Left colon (tissue), 2 donors: ENCODE results near the gene RAF1. TPM values are rescaled to one million over a fixed set of nuclear protein-coding genes. Genes with fewer than 3 reads are reported as not detected.
"Not testable (repeated sequence)": the region's sequence is repeated elsewhere in the genome, so short reads cannot be mapped to it uniquely, and the experiment has no call there.

Experiments
- ATAC-seq: fragments of 200-7000 bp; cut with Tn5 transposase; one replicate; pipeline ENCODE4 v1.9.1; 2020; ENCODE audit warnings: mild to moderate bottlenecking, moderate library complexity
- DNase-seq, 2 donors: peaks; one replicate each; pipeline ENCODE4 v3.0.0-alpha.2; 2020
- intact Hi-C, 2 donors: fragments of 100-400 bp; cut with DNase I in 1 of 2; cut with micrococcal nuclease in 1 of 2; formaldehyde crosslinking; loops; one replicate each; pipeline versions ENCODE4 v1.11.2 to v1.14.0; 2022; cut with DNase I, micrococcal nuclease
- total RNA-seq, 2 donors: library from RNA; stranded (reverse); fragmentation: NEBNext Ultra II Directional; extraction: Animal tissue kit (Norgen Biotek cat#: 25700); gene quantifications; one replicate each; pipeline ENCODE4 v1.2.1, GENCODE V29; 2021
- donor health status: DM: no; HTN: no; CAD: no.
- donor health status: DM: yes; HTN: yes; CAD: no.

Gene RAF1
- total RNA-seq, 2 donors from 2014 or later = 75.3 to 80.5 TPM

DNA sequence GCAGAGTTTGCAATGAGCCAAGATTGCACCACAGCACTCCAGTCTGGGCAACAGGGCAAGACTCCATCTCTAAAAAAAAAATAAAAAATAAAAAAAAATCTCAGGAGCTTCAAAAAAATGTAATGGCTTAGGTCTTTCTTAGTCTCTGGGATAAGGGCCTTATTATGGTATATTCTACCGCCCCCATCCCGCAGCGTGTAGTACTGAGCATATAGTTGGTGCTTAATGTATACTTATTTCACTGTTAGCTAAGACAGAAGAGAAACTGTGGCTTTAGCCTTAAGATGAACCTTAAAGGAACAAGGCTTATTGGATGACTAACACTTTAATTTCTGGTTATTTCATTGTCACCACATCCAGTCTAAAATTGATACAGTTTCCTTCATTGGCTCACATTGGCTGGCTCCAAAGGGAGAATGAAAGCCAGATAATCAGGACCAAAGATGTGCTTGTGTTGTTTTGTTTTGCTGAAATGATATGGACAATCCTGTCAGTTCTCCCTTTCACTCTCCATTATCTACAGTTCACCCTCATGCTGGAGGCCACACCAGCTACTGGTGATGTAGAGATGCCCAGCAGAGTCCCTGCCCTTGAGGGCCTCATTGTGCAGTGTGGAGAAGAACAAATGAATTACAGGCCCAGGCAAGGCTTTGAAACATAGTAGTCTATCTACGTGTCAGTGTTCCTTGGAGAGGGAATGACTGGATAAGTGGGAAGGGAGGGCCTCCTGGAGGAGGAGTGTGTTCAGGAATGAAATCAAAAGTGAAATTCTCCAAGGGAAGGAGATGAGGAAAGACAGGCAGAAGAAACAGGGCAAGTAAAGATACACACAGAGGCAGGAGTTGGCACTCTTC, 17.4 kb upstream of the RAF1 start:
- DNase-seq = no peak
- intact Hi-C loops = no loop called here
- ATAC-seq = no peak

DNA sequence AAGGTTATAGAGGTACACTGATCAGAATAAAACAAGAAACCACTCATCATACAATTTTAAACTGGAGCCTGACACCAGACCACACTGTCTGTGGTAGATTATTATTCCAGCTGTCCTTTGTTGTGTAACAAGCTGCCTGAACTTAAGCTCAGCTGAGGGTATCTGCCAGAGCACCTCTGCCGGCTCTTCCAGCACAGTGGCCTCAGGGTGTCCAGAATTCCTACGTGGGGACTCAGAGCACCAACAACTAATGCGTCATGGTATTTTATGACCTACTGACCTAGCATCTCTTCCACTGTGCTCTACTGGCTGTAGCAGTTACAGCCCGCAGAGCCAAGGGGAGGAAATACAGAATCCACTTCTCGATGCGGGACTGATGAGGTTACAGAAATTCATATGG, 15.6 kb upstream of the RAF1 start:
- DNase-seq (no peak), ATAC-seq (no peak)
- intact Hi-C loops = no loop called here

DNA sequence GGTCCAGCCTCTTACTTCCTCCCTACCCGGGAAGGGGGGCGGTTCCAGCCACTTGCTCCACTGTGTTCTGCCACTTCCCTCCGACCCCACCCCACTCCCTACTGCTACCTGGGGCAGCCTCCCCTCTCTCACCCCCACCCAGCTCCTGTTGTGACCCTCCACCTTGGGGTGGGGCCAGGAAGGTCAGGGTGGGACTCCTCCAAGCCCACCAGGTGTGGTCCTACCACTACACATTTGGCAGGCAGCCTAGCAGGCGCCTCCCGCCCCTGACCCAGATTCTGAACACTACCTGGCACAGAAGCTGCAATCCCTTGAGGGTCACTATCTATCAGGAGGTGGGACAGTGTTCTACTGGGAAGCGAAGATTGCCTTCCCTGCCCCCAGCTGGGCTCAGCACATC, 13.7 kb upstream of the RAF1 start:
- ATAC-seq (no peak), DNase-seq (no peak)
- intact Hi-C loops = no loop called here

DNA sequence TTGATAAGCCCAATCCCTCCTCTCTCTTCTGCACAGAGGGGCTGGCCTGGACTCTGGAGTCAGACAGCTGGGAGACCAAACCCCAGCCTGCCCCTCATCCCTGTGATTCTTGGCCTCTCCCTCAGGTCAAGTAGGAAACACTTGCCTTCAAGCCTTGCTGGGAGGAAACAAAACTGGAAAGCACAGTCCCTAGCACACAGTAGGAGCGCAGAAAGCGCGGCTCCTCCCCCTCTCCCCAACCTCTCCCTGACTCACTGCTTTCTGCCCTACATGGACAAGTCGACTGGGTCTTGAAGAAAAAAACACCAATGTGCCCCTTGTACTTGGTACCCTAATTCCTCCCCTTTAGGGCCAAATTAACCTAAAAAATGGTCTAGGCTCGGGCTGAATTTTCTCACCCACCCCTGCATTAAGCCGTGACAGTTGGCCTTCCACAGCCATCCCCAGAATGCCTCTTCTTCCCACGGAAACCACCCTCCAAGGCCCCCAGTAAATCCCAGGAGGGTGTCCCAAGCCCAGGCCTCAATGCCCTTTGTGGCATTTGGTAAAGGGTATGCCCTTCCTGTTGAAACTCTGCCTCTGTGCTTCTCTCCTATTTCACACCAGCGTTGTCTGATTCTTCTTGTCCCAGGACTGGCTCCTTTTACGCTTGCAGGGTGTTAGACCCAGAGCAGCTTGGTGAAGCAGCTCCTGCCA, 11.3 kb upstream of the RAF1 start:
- DNase-seq (no peak), ATAC-seq (no peak)
- intact Hi-C loops = no loop called here

DNA sequence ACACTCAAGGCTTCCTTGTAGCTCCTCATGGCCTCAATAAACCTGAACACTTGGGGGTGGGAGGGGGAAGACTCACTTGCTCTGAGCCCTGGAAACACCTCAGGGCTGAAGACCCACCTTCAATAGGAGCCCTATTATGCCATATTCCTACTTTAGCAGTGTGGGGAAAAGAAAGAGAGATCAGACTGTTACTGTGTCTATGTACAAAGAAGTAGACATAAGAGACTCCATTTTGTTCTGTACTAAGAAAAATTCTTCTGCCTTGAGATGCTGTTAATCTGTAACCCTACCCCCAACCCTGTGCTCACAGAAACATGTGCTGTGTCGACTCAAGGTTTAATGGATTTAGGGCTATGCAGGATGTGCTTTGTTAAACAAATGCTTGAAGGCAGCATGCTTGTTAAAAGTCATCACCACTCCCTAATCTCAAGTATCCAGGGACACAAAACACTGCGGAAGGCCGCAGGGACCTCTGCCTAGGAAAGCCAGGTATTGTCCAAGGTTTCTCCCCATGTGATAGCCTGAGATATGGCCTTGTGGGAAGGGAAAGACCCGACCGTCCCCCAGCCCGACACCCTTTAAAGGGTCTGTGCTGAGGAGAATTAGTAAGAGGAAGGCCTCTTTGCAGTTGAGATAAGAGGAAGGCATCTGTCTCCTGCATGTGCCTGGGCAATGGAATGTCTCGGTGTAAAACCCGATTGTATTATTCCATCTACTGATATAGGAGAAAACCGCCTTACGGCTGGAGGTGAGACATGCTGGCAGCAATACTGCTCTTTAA, 10.2 kb upstream of the RAF1 start:
- DNase-seq, intact Hi-C loops, ATAC-seq: not testable (repeated sequence)

DNA sequence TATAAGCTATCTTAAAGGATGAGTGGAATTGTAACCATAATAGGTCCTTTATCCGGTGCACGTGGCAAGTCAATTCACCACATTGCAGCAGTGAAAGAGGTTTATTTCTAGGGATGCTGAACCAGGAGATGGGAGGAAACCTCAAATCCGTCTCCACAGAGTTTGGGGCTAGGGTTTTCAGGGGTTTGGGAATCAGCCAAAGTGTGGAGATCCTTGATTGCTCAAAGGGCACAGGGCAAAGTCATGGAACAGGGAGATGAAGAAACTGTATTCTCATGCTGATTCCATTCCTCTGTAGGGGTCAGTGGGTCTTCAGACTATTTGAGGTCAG, 7.2 kb upstream of the RAF1 start:
- no peak for DNase-seq
- intact Hi-C loops = no loop called here
- ATAC-seq = no peak

DNA sequence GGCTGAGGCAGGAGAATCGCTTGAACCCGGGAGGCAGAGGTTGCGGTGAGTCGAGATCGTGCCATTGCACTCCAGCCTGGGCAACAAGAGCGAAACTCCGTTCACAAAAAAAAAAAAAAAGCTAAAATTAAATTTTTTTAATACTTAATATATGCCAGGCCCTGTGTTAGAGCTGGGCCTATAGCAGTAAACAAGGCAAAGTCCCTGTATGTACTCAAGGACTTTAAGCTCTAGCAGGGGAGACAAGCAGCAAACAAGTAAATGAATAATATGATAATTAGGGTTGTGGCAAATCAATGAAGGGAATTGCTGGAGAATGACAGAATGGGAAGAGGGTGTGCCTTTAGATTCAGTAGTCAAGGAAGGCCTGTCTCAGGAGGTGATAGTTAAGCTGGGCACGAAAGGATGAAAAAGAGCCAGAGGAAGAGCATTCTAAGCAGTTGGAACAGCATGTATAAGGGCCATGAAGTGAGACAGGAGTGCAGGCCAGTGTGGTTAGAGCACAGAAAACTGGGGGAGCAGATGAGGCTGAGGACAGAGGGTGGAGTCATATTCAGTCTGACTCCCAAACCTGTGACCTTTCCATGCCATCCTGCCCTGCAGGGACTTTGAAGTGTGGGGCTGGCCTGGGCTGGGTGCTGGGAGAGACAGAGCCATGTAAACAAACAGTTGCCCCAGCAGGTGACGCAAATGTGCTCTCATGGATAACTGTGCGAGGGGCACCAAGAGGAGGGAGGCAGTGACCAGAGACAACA, 6.6 kb upstream of the RAF1 start:
- DNase-seq = no peak
- intact Hi-C loops = no loop called here

DNA sequence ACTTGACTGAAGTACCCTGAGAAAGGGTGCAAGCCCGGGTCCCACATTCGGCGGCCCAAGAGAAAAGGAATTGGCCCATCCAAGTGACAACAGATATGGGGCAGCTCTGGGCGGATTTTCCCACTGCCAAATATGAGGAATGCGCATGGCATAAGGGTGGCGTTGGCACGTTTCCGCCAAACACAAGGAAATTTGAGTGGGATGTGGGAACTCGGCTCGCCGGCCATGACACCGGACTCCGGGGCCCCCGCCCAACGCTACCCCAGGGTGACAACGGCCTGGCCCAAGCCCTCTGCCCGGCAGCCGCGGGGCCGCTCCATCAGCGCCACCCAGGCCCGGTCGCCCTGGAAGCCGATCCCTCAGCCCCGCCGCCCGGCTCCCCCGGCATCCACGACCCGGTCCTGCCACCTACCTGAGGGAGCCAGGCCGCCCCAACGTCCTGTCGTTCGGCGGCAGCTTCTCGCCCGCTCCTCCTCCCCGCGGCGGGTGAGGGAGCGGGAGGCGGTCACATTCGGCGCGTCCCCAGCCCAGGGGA, 449 bp downstream of the RAF1 start:
- DNase-seq = peak in 1 of 2 donors; percentile 62
- ATAC-seq = peak; percentile 60
- intact Hi-C loops = loop anchor here in 1 of 2 donors (5.0 kb wide), 1 partner anchor 106 kb away; the partner anchor contains the start of gene MKRN2

More for the DNA sequence above, 6.6 kb upstream of the RAF1 start:
- no peak for ATAC-seq

DNA sequence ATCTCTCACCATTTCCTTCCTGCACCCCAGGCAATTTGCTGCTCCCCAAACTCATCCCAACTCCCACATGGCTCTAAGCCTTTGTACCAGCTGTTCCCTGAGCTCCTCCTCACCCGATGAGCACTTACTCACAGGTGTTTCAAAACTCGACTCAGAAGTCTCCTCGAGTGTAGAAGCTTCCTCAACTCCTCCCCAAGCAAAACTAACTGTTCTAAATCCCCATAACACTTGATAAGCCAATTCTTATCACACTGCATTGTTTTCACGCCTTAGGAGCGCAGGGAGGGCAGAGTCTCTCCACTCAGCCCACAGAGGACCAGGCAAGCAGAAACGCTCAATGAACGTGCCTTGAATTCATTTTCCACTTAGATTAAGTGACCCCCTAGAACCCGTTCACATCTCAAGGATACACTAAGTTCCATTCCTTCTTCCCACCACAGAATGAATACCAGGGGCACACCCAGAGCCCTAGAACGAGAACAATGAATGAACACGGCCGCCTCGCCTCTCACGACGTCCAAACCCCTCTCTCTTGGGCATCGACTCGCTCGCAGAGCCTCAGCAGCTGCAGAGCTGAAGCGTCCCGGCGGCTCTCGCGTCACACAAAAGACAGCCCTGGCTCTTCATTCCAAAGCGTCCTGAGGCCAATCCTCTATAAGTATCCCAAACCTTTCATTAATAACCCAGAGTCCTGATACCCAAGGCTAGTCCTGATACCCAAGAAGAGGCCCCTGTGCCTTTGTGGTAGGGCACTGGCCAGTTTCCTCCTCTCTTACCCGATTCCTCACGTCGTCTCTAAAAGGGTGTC, 1.1 kb downstream of the RAF1 start:
- ATAC-seq (peak; percentile 14), DNase-seq (peak in 1 of 2 donors; percentile 52)

DNA sequence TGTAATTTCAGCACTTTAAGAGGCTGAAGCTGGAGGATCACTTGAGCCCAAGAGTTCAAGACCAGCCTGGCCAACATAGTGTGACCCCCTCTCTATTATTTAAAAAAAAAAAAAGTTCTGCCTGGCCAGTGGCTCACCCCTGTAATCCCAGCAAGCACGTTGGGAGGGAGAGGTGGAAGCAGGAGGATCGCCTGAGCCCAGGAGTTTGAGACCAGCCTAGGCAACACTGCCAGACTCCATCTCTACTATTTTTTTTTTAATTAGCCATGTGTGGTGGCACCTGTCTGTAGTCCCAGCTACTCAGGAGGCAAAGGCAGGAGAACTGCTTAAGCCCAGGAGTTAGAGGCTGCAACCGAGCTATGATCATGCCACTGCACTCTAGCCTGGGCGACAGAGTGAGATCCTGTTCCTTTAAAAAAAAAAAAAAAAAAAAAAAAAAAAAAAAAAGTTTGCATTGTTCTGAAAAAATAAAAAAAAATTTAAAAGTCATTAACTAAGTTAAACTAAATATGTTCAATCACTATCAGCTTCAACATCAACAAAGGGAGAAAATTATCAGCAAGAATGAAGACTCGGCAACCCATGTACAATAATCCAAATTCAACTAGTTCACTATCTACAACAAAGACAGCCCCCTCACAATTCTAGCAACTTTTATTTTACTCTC, 1.9 kb downstream of the RAF1 start:
- ATAC-seq (no peak), DNase-seq (no peak)
- intact Hi-C loops = loop anchor here in 1 of 2 donors (5.0 kb wide), 1 partner anchor 105 kb away; the partner anchor contains the start of gene MKRN2

More for the DNA sequence above, 1.1 kb downstream of the RAF1 start:
- intact Hi-C loops = loop anchor here in 1 of 2 donors (5.0 kb wide), 1 partner anchor 105 kb away; the partner anchor contains the start of gene MKRN2

DNA sequence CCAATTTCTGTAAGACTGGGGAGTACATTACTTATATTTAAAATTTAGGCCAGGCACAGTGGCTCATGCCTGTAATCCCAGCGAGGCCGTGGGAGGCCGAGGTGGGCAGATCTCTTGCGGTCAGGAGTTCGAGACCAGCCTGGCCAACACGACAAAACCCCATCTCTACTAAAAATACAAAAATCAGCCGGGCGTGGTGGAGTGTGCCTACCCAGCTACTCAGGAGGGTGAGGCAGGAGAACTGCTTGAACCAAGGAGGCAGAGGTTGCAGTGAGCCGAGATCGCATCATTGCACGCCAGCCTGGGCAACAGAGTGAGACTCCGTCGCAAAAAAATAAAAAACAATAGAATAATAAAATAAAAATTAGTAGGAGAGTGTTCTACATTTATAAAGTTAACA, 2.5 kb downstream of the RAF1 start:
- not testable (repeated sequence) for ATAC-seq, DNase-seq
- intact Hi-C loops = loop anchor here in 1 of 2 donors (5.0 kb wide), 1 partner anchor 104 kb away; the partner anchor contains the start of gene MKRN2

DNA sequence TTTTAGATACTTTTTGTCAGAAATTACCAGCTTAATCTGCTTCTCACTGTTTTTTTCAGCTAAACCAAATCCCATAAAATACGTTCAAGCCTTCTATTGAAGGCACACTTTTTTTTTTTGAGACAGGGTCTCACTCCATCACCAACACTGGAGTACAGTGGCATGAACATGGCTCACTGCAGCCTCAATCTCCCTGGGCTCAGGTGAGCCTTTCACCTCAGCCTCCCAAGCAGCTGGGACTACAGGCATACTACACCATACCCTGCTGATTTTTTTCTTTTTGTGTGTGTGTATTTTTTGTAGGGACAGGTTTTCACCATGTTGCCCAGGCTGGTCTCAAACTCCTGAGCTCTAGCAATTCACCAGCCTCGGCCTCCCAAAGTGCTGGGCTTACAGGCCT, 3.7 kb downstream of the RAF1 start:
- no peak for DNase-seq
- intact Hi-C loops = loop anchor here in 1 of 2 donors (5.0 kb wide), 1 partner anchor 103 kb away; the partner anchor contains the start of gene MKRN2
- no peak for ATAC-seq

DNA sequence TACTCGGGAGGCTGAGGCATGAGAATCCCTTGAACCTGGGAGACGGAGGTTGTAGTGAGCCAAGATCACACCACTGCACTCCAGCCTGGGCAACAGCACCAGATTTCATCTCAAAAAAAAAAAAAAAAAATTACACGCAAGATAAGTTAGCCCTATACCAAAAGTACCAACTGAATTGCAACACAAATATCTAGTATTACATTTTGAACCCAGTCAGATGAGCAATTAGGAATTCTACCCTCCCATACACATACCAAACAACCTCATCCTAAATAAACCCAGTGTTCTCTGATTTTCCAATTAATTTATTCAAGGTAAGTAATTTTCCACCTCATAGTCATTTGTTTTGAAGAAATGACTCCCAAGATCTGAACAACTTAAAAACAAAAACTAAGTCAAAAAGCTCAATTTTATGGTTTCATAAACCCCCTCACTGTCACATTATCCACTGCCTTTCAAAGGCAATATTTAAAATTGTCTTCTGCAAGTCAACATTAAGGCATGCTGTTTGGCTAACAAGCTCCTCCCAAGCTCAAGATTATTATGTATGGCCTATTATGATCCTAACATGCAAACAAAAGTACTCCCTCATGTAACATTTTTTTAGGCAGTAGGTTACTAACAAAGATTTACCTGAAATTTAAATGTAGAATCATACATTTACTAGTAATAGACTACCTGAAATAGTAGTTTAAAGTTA, 4.5 kb downstream of the RAF1 start:
- ATAC-seq (no peak), DNase-seq (no peak)
- intact Hi-C loops = loop anchor here in 1 of 2 donors (5.0 kb wide), 1 partner anchor 102 kb away; the partner anchor contains the start of gene MKRN2

DNA sequence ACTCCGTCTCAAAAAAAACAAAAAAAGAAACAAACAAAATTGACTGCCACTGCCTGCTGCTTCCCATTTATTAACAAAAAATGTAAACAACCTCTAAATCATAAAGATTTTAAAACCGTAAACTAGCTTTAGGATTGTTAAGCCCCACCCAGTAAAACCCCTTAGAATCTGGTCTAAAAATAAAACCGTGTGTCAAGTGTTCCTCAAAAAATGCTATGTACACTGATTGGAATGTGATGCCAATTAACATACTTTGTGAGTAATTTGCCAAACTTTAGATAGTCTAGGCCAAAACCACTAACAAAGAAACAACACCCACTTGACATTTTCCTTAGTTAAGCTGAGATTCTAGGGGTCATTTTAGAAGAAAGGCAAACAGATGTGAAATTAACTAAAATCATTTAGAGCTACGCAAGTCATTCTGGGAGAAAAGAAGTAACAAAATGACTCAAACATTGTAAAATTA, 5.3 kb downstream of the RAF1 start:
- ATAC-seq = no peak
- DNase-seq = no peak
- intact Hi-C loops = no loop called here

DNA sequence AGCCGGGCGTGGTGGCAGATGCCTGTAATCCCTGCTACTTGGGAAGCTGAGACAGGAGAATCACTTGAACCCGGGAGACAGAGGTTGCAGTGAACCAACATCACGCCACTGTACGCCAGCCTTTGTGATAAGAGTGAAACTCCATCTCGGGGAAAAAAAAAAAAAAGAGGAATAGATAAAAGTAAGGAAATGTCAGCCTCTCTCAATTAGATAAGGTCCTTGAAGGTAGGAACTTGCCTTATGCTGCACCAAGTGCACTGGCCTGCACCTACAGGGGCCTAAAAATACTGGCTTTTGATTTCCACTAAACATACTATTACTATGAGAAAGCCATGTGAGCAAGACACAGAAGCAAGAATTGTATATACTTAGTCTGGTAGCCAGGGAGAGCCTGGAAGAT, 7.1 kb downstream of the RAF1 start:
- no peak for DNase-seq
- intact Hi-C loops = no loop called here
- ATAC-seq = no peak

DNA sequence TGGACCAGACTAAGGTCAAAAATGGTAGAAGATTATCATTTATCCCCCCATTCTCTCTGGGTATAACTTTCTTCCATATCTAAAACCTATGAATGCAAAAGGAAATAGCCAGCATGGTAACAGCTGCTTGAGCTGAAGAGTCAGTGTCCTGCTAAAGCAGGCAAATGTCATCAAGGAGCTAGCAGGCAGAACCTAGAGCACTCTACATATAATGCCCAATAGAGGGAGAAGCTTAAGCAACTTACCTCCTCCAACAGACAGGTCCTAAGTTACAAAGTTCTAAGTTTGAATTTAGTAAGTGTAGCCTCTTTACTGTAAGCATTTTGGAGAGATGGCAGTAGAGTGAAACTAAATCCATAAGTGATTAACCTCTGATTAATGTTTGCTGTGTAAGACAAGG, 7.7 kb downstream of the RAF1 start:
- intact Hi-C loops = no loop called here
- ATAC-seq = no peak

More for the DNA sequence above, 7.7 kb downstream of the RAF1 start:
- DNase-seq = no peak
